Parathyroid adenoma (tissue), 2 donors: ENCODE results near the gene MIDN.

Experiments
- H2AFZ ChIP-seq: fragments of 300-600 bp; sonication (generic); one replicate; pipeline ENCODE4 v1.7.0; 2017; ENCODE audit warnings: antibody characterized with exemption, mild to moderate bottlenecking
- H3K27ac ChIP-seq: fragments of 300-600 bp; sonication (generic); one replicate; pipeline ENCODE4 v1.7.0; 2017
- H3K27me3 ChIP-seq: fragments of 300-600 bp; sonication (generic); one replicate; pipeline ENCODE4 v1.7.0; 2017; ENCODE audit warnings: low read length; ENCODE audit not compliant: control insufficient read depth, insufficient read depth
- H3K36me3 ChIP-seq: fragments of 300-600 bp; sonication (generic); one replicate; pipeline ENCODE4 v1.7.0; 2017; ENCODE audit warnings: low read length; ENCODE audit not compliant: control insufficient read depth, insufficient read depth
- H3K4me1 ChIP-seq: fragments of 300-600 bp; sonication (generic); one replicate; pipeline ENCODE4 v1.7.0; 2017; ENCODE audit warnings: control low read depth
- H3K4me2 ChIP-seq: fragments of 300-600 bp; sonication (generic); one replicate; pipeline ENCODE4 v1.7.0; 2017; ENCODE audit warnings: low read length
- H3K4me3 ChIP-seq: fragments of 300-600 bp; sonication (generic); one replicate; pipeline ENCODE4 v1.7.0; 2017; ENCODE audit warnings: low read depth, low read length
- H3K79me2 ChIP-seq: fragments of 300-600 bp; sonication (generic); one replicate; pipeline ENCODE4 v1.7.0; 2017; ENCODE audit warnings: control low read depth
- H3K9ac ChIP-seq: fragments of 300-600 bp; sonication (generic); one replicate; pipeline ENCODE4 v1.7.0; 2017; ENCODE audit warnings: mild to moderate bottlenecking
- H3K9me3 ChIP-seq: fragments of 300-600 bp; sonication (generic); one replicate; pipeline ENCODE4 v1.7.0; 2017; ENCODE audit warnings: low read length; ENCODE audit not compliant: control insufficient read depth
- TF ChIP-seq, protein P1 (sequence below): fragments of 300-600 bp; sonication (generic); IDR thresholded peaks from one replicate; pipeline ENCODE4 v1.7.0; 2017; ENCODE audit warnings: antibody characterized with exemption, mild to moderate bottlenecking
- donor health status: primary hyperparathyroidism.

The MIDN gene

DNA sequence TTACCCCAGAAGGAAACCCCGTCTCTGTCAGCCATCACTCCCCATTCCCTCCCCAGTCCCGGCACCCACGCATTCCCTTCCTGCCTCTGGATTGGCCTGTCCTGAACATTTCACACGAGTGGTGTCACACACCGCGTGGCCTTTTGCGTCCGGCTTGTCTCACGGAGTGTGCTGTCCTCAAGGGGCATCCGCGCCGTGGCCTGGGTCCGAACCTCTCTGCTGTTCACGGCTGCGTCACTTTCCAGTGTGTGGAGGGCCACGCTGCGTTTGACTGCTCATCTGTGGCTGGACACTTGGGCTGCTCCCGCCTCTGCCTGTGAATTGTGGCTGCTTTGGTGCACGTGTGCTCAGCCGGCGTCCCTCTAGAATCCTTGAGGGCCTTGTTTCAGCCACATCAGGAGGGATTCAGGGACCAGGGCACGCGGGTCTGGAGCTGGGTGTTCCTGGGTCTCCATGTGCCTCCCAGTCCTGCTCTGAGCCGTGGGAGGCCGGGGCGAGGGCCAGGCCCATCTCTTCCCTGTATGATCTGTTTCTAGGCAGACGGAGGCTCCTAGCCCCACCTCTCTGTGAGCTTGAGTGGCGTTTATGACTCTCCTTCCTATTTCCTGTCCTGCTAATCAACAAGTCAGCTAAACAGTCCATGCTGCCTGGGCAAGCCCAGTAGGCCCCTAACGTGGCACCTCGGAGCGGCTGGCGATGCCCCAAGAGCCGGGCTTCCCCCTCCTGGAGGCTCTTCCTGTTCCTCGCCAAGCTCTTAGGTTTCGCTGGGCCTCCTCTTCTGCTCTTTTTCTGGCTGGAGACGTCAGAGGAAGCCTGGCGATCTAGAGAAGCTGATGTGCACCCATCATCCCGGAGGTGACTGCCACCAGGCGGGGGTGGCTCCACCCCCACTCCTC lies 34.7 kb upstream of the MIDN start:
- peak overlapping the region; percentile 88 for H3K27ac ChIP-seq
- H3K4me3 ChIP-seq = no peak overlapping the region
- no peaks in the 10 kb centered on the region for H3K9me3 ChIP-seq
- TF ChIP-seq, protein P1, sequence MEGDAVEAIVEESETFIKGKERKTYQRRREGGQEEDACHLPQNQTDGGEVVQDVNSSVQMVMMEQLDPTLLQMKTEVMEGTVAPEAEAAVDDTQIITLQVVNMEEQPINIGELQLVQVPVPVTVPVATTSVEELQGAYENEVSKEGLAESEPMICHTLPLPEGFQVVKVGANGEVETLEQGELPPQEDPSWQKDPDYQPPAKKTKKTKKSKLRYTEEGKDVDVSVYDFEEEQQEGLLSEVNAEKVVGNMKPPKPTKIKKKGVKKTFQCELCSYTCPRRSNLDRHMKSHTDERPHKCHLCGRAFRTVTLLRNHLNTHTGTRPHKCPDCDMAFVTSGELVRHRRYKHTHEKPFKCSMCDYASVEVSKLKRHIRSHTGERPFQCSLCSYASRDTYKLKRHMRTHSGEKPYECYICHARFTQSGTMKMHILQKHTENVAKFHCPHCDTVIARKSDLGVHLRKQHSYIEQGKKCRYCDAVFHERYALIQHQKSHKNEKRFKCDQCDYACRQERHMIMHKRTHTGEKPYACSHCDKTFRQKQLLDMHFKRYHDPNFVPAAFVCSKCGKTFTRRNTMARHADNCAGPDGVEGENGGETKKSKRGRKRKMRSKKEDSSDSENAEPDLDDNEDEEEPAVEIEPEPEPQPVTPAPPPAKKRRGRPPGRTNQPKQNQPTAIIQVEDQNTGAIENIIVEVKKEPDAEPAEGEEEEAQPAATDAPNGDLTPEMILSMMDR = no peak
- no peaks in the 10 kb centered on the region for H3K36me3 ChIP-seq
- H3K27me3 ChIP-seq = no peaks in the 10 kb centered on the region
- peak overlapping the region; percentile 42 for H3K4me2 ChIP-seq
- H3K9ac ChIP-seq = no peak overlapping the region
- H2AFZ ChIP-seq = no peak overlapping the region
- H3K4me1 ChIP-seq = peaks cover 17% of the 10 kb centered on the region
- H3K79me2 ChIP-seq = peaks cover 81% of the 10 kb centered on the region

DNA sequence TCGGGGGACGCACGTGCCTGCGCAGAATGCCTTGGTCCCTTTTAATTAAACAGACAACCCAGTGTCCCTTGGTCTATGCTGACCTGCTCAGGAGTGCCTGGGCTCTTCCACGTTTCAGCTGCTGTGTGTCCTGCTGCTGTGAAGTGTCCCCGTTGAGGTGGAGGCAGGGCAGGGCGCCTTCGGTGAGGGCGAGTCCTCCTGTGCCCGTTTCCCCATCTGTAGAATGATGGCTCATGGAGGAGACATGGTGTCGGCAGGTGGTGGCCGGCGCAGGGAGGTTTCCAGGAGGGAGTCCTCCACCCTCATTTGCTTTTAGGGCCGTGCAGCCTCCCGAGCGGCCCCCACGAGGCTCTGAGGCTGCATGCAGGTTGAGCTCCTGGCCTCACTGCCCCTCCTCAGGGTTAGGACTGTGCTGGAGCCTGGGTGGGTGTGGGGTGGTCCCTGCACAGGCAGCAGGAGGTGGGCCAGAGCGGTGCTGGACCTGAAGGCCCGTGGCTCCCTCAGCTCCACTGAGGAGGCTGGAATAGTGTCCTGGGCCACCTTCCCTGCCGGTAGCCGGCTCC lies 34.0 kb upstream of the MIDN start:
- peak overlapping the region; percentile 88 for H3K27ac ChIP-seq

DNA sequence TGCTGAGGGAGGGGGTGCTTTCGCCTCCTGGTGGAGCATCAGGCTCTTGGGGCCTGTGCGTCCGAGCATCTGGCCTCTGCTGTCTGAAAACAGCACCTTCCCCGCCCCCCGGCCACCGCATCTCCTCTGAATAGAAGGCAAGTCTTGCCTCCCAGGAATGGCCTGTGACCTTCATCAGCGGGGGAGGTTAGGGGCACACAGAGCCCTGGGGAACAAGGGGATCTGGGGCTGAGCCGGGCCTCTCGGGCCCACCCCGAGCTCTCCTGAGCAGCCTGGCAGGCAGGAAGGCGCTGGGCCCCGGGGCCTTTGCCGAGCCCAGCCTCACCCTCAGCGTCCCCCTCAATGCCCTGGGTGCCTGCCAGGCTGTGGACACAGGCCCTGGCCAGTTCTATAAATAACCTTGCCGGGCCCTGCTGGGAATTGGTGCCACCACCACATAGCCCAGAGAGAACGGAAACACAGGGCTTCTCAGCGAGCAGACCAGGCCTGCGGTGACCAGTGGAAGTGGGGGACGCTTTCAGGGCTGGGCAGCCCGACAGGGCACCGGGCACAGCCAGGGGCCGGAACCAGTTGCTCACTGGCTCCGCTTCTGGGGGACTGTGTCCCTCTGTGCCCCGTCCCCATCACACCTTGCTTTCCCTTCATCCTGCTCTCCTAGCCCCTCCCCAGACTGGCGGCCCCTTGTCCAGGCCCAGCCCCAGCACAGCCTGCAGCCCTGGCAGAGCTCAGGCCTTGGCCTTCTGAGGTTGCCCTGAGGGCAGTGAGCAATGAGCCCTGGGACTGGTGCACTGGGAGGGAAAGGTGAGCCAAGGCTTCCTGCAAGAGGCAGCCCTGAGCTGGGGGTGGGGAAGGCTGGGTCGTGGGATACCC lies 33.3 kb upstream of the MIDN start:
- Histone ChIP-seq H3K4me2 (peak overlapping the region; percentile 42), H3K4me3 (peak overlapping the region; percentile 31), H3K27ac (peak overlapping the region; percentile 88), H3K4me1 (peaks cover 17% of the 10 kb centered on the region), H2AFZ (peak overlapping the region; percentile 60), H3K9me3 (no peaks in the 10 kb centered on the region), H3K79me2 (peaks cover 77% of the 10 kb centered on the region), H3K9ac (peak overlapping the region; percentile 46), H3K36me3 (no peaks in the 10 kb centered on the region), H3K27me3 (no peaks in the 10 kb centered on the region)
- TF ChIP-seq, protein P1 = no peak

More for the DNA sequence above, 34.0 kb upstream of the MIDN start:
- peak overlapping the region; percentile 42 for H3K4me2 ChIP-seq
- H3K4me1 ChIP-seq = peaks cover 17% of the 10 kb centered on the region
- H3K9ac ChIP-seq = no peak overlapping the region
- no peak overlapping the region for H2AFZ ChIP-seq
- no peak overlapping the region for H3K4me3 ChIP-seq
- no peaks in the 10 kb centered on the region for H3K27me3 ChIP-seq
- no peaks in the 10 kb centered on the region for H3K9me3 ChIP-seq
- H3K36me3 ChIP-seq = no peaks in the 10 kb centered on the region
- peaks cover 79% of the 10 kb centered on the region for H3K79me2 ChIP-seq
- TF ChIP-seq, protein P1 = no peak

DNA sequence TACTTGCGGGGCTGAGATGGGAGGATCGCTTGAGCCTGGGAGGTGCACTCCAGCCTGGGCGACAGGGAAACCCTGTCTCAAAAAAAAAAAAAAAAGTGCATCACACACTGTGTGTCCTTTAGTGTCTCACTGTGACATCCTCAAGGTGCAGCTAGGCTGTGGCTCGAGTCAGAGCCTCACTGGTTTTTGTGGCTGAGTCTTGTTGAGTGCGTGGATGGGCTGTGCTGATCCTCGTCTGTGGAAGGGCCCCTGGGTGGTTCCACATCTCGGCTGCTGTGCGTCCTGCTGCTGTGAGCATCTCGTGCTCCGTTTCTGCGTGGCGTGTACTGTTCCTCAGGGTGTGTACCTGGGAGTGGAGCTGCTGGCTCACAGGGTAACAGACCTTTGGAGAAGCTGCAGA lies 31.6 kb upstream of the MIDN start:
- Histone ChIP-seq H3K27me3 (no peaks in the 10 kb centered on the region), H3K4me2 (no peak overlapping the region), H3K79me2 (peaks cover 77% of the 10 kb centered on the region), H3K4me1 (peaks cover 17% of the 10 kb centered on the region), H3K9ac (no peak overlapping the region), H3K9me3 (no peaks in the 10 kb centered on the region), H3K36me3 (no peaks in the 10 kb centered on the region), H2AFZ (no peak overlapping the region), H3K4me3 (no peak overlapping the region), H3K27ac (no peak overlapping the region)
- TF ChIP-seq, protein P1 = no peak
